DMS153 (cell line): ENCODE data around the gene SIX1.
A peak's percentile ranks its signal among the peaks of the same experiment; 100 is the strongest.

Experiments
- DNase-seq: peaks from one replicate; lab custom pipeline; 2025; lab: John Stamatoyannopoulos, UW

Gene SIX1

DNA sequence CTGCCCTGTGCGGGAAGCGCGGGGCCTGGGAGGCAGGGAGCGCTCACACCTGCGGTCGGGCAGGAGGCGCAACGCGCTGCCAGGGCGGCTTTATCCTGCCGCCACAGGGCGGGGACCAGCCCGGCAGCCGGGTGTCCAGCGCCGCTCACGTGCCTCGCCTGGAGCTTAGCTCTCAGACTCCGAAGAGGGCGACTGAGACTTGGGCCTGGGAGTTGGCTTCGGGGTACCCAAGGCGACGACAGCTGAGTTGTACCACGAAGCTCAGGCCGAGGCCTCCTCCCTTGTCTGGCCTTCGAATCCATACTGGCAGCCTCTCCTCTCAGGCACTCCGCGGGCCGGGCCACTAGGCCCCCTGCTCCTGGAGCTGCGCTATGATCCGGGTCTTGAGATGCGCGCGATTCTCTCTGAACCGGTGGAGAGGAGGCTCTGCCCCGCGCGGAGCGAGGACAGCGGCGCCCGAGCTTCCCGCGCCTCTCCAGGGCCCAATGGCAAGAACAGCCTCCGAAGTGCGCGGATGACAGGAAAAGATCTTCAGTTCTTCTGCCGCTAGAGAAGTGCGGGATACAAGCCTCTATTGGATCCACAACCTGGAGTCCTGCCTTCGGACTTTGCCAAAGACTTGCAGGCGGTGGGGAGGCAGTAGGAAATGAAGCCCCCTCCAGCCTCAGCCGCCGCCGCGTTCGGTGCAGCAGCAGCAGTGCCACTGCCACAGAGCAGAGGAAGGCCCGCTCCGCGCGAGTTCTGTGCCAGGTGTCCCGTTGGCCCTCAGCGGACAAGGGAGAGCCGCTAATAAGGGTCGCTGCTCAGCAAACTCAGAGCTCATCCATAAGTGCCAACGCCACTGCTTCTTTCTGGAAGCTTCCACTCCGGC, 6.8 kb downstream of the SIX1 start:
- DNase-seq, result no peak

DNA sequence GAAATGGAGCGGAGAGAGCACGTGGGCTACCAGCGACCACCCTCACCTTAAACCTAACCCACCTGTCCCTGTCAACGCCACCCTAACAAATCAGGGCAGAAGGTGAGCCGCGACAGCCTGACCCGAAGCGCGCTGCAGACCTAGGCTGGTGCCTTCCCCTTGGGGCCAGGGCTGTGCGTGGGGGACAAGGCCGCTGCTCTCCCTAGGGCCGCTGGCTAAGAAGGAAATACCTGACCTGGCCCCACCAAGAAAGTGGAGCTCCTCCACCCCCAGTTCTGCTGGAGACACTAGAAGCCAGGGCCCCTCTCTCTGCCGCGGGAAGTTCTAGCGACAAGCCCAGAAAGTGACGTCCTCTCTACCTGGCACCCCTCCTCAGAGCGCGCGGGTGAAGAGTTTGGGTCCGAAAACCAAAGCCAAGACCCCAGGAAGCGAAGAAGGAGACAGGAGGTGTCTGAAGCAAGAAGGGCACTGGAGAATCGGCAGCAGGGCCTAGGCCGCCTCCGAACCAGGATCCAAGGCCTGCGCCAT, 7.5 kb downstream of the SIX1 start:
- DNase-seq, result no peak

- DNase-seq, result no peak
These were observed 8.2 kb downstream of the SIX1 start for GRCh38 chr14:60640859-60641741.

DNA sequence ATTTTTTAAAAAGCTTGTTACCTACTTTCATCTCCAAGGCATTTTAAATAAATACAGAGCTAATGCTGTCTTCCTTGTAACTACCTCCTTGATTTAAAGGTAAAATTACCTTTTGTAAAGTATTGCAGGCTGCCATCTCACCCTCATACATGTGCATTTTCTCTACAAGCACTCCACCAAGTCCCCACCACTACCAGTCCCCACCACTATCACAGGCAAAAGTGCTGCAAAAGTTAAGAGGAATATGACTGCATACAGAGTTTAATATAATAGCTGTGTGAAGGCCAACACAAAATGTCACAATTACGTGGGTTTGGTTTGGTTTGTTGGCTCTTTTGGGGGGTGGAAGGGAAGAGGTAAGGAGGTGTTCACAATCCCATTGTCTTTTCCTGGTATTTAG, 9.6 kb downstream of the SIX1 start:
- no peak for DNase-seq

GRCh38 chr14:60637479-60638315, 11.6 kb downstream of the SIX1 start:
- DNase-seq, result peak; percentile 67

- DNase-seq, result no peak
These were observed 12.3 kb downstream of the SIX1 start for GRCh38 chr14:60636879-60637478.

DNA sequence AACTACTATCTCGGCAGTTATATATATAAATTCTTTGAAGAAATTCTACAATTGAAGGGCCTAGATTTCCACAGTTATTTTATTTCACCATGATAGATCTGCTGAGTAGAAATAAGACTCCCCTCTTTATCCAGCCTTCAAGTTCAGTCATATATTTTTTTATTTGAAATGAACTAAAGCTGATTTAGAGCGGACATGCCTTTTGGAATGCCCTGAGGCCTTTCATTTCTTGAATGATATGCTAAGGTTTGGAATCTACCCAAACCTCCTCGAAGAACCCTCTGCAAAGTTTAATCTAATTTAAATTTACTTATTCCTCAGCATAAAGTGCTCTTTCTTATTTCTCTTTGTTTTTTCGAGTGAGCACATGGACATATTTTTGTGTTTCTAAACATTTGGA, 15.1 kb downstream of the SIX1 start:
- no peak for DNase-seq

DNA sequence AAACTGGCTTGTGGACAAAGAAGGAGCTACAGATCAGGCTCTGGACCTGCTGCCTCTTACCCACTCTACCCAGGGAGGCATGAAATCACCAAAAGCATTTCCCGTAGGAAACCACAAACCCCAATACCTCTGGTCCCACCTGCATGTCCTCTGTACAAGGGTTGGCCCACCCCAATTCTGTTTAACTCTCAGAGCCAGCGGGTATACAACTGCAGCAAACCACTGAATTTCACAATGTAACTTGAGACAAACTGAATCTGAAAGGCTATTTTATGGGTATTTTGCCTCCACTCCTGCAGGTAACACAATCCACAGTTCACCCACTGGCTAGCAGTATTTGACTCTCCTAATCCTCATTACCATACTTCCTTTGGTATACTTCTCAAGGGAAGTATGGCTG, 16.5 kb downstream of the SIX1 start:
- DNase-seq, result no peak

GRCh38 chr14:60632257-60632656, 17.0 kb downstream of the SIX1 start:
- DNase-seq, result peak; percentile 45

DNA sequence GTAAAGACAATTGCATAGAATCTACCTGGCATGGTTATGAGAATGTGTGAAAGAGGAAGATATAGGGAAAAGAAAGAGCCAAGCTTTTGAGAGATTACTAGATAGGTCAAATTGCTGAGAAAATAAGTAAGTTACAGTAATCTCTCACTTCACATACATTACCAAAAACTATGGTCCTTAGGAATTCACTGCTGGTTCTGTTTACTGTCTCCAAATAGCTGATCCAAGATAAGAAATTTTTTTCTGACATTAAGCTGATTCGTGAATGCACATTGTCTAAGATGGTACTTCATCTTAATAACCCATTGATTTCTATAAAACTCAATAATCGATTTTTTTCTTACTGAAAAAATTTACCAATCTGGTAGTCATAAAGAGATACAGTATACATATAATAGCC, 17.4 kb downstream of the SIX1 start:
- no peak for DNase-seq

- DNase-seq, result no peak
These were observed 19.1 kb downstream of the SIX1 start for GRCh38 chr14:60630129-60630528.

GRCh38 chr14:60628892-60629291, 20.4 kb downstream of the SIX1 start:
- DNase-seq, result no peak

DNA sequence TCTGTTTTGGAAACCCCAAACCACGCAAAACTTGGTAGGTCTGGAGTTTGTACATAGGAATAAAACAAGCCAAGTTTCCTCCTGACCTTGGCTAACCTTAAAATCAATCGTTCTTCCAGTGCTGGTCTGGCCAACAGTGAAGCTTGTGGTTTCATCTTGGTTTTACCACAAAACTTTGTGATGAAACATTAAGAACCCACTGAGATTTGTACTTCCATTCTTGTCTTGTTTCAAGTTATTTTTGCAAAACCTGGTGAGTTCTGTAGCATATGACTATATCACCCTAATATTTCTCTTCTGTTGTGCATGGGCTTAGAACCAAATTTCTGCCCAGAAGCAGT, 26.4 kb downstream of the SIX1 start:
- DNase-seq, result no peak

GRCh38 chr14:60622210-60622916, 26.9 kb downstream of the SIX1 start:
- DNase-seq, result no peak

- no peak for DNase-seq
These were observed 27.9 kb downstream of the SIX1 start for GRCh38 chr14:60621386-60621785.

- DNase-seq, result peak; percentile 91
These were observed 31.0 kb downstream of the SIX1 start for GRCh38 chr14:60618241-60618640.

DNA sequence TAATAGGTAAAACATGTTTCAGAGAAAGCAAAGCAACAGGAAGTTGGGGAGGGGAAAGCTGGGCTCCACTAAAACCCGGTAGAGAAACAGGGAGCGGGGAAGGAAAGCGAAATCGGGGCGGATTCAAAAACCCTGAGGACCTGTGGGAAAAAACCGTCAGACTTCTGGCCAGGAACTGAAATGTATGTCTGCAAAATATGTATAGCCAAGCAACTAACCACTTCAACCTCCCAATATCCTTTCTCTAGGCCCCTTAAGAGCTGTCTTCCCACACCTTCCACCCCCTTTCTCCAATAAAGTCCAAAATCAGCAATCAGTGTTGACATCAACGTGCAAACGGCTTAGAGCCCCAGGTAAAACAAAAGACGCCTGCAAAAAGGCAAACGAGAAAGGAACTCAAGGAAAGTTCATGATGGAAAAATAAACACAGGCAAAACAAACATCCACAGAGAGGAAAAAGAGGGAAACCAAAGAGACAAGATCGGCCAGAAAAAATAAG, 32.8 kb downstream of the SIX1 start:
- peak; percentile 74 for DNase-seq

DNA sequence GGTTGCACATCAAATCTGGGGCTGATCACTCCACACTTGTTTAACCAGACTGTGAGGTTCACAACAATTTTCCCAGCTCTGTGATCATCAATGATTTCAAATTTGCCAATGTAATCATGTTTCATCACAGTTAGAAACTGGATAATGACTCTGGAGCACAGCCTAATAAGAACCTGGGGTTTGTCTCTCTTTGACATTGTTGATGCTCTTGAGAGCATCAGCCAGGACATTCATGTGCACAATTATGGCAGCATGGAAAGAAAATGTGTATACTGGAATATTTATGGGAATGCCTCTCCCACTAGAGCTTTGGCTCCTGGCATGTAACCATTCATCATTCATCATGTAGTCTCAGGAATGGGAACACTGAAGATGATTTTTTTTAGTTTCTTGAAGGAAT, 47.0 kb downstream of the SIX1 start:
- no peak for DNase-seq

DNA sequence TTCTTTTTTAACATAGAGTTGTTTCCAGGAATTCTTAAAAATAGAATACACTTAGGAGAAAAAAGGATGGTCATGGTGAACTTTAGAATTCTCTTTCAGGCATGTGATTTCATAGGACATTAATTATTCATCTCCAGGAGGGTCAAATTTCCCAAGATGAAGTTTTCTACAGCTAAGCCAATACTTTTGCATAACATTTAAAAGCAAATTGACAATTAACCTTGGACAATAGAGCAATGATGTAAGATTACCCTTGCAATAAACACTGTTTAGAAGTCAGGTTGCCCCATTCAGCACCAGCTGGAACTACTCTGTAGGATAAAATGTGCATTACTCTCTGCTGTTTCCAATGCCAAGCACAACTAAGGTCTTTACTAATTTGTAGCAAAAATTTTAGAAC, 49.5 kb downstream of the SIX1 start:
- DNase-seq, result no peak

GRCh38 chr14:60596139-60596538, 53.1 kb downstream of the SIX1 start:
- no peak for DNase-seq

DNA sequence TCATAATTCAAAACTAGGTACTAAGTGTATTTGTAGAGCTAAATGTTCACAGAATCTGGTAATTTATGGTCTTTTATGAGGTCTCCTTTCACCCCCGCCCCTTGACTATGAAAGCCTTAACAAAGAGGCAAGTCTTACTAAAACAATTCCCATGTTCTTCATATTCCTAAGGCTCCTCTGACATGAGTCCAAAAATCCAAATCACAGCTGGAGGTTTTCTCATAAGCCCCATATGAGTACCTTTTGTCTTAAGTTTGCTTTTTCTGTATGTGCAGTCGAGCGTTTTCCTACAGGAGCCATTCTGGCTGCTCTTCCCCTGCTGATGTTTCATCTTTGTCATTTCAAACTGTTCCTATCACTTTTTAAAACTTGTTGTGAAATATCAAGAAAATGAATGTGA, 55.2 kb downstream of the SIX1 start:
- no peak for DNase-seq
